K562 (cell line): Measurements from ENCODE around the gene DIP2B. TPM values are rescaled to one million over a fixed set of nuclear protein-coding genes. Genes with fewer than 3 reads are reported as not detected.

Source experiments
- CBX3 ChIP-seq, 2 experiments: IDR thresholded peaks; 1 replicate in 1 of 2; 2 replicates in 1 of 2; pipeline ENCODE4 v1.6.1; 2012; ENCODE audit warnings: inconsistent platforms in 2 of 2, low read length in 2 of 2, borderline replicate concordance in 1 of 2, control low read depth in 1 of 2
- E2F5 ChIP-seq: sonication (generic); formaldehyde crosslinking; IDR thresholded peaks from 2 replicates; pipeline ENCODE4 v1.8.0; 2022; ENCODE audit warnings: mild to moderate bottlenecking, missing genetic modification reagents
- EGR1 ChIP-seq: fragments of 450-650 bp; conservative IDR thresholded peaks from 2 replicates; pipeline ENCODE4 v1.6.1; 2017; ENCODE audit warnings: mild to moderate bottlenecking
- GTF2B ChIP-seq: IDR thresholded peaks from 2 replicates; pipeline ENCODE4 v1.6.1; 2011; ENCODE audit not compliant: insufficient read length; ENCODE audit errors: extremely low read depth
- MNT ChIP-seq, 2 experiments: fragments of 450-650 bp; conservative IDR thresholded peaks; 2 replicates each; pipeline ENCODE4 v1.6.1; 2017; ENCODE audit warnings: mild to moderate bottlenecking in 2 of 2, moderate library complexity in 2 of 2
- PHF21A ChIP-seq: fragments of 450-650 bp; IDR thresholded peaks from 2 replicates; pipeline ENCODE4 v1.6.1; 2017; ENCODE audit warnings: low read depth, borderline replicate concordance
- PYGO2 ChIP-seq: fragments of 450-650 bp; IDR thresholded peaks from 2 replicates; pipeline ENCODE4 v1.6.1; 2016; ENCODE audit warnings: mild to moderate bottlenecking, missing genetic modification characterization, moderate library complexity, missing compliant biosample characterization
- RNF2 ChIP-seq: sonication (generic); IDR thresholded peaks from 2 replicates; pipeline ENCODE4 v1.6.1; 2016
- SNIP1 ChIP-seq: fragments of 450-650 bp; IDR thresholded peaks from 2 replicates; pipeline ENCODE4 v1.7.1; 2017; ENCODE audit warnings: low read depth, mild to moderate bottlenecking
- SUPT5H ChIP-seq: fragments of 450-650 bp; IDR thresholded peaks from 2 replicates; pipeline ENCODE4 v1.6.1; 2016
- TAF1 ChIP-seq: IDR thresholded peaks from 2 replicates; pipeline ENCODE4 v1.6.1; 2011; ENCODE audit warnings: mild to moderate bottlenecking, low read length, moderate library complexity; ENCODE audit not compliant: insufficient read depth, control insufficient read depth, severe bottlenecking; ENCODE audit errors: extremely low read depth
- TCF3 ChIP-seq: sonication (generic); formaldehyde crosslinking; IDR thresholded peaks from 2 replicates; pipeline ENCODE4 v1.4.0; 2020; ENCODE audit warnings: mild to moderate bottlenecking, missing genetic modification reagents
- U2AF1 ChIP-seq: fragments of 200-400 bp; formaldehyde crosslinking; optimal IDR thresholded peaks from 2 replicates; pipeline ENCODE3; 2017; ENCODE audit warnings: mild to moderate bottlenecking, low read depth, low read length, moderate library complexity
- ZNF277 ChIP-seq: fragments of 250-450 bp; sonication (Bioruptor Pico); IDR thresholded peaks from 2 replicates; pipeline ENCODE4 v1.8.0; 2022; ENCODE audit warnings: inconsistent platforms, mild to moderate bottlenecking, moderate library complexity, borderline replicate concordance
- ZNF696 ChIP-seq: fragments of 250-450 bp; sonication (Bioruptor Pico); conservative IDR thresholded peaks from 2 replicates; pipeline ENCODE4 v1.4.0; 2020; ENCODE audit warnings: mild to moderate bottlenecking, moderate library complexity
- polyA plus RNA-seq, 8 experiments: library from polyadenylated mRNA; depleted of rRNA in 4 of 8; stranded (reverse) in 5 of 8; unstranded in 3 of 8; fragments of >200 nt; fragmentation: Nextera tagmentation in 2 of 8; fragmentation: Illumina TruSeq in 1 of 8; extraction: Ambion mirVana in 2 of 8; extraction: Trizol in 1 of 8; gene quantifications; 2 replicates each; pipeline versions ENCODE4 v1.2.1 to v1.2.3, GENCODE V29; 2011 to 2014; ENCODE audit warnings: inconsistent platforms in 1 of 8, missing spikeins in 1 of 8
- total RNA-seq, 7 experiments: library from RNA; depleted of rRNA in 6 of 7; stranded (reverse); fragments of >200 nt in 6 of 7; fragmentation: Illumina TruSeq in 2 of 7; extraction: Trizol in 2 of 7; gene quantifications; 2 replicates each; pipeline versions ENCODE4 v1.2.1 to v1.2.3, GENCODE V29; 2011 to 2021; ENCODE audit warnings: low replicate concordance in 1 of 7
- TF ChIP-seq, protein P1 (sequence below), 2 experiments: IDR thresholded peaks; 2 replicates each; pipeline ENCODE4 v1.6.1; 2012; ENCODE audit warnings: improper control_type of control experiment in 2 of 2, low read depth in 2 of 2, low read length in 2 of 2, borderline replicate concordance in 1 of 2
- TF ChIP-seq, protein P2 (sequence below): sonication (generic); formaldehyde crosslinking; IDR thresholded peaks from 2 replicates; pipeline ENCODE4 v1.9.0; 2022; ENCODE audit warnings: mild to moderate bottlenecking, missing genetic modification reagents
- TF ChIP-seq, protein P3 (sequence below), 2 experiments: fragments of 450-650 bp; IDR thresholded peaks; 2 replicates each; pipeline ENCODE4 v1.6.1; 2016

The DIP2B gene
- total and polyA plus RNA-seq, 9 of the 15 experiments (the other 6 are each of a cell fraction or from before 2014, with no cell fraction given): 4.6 to 26.1 (median 18.8) TPM

GRCh38 chr12:50589650-50590435 is 85.1 kb downstream of the DIP2B start (continued):
- TF ChIP-seq, protein P1, sequence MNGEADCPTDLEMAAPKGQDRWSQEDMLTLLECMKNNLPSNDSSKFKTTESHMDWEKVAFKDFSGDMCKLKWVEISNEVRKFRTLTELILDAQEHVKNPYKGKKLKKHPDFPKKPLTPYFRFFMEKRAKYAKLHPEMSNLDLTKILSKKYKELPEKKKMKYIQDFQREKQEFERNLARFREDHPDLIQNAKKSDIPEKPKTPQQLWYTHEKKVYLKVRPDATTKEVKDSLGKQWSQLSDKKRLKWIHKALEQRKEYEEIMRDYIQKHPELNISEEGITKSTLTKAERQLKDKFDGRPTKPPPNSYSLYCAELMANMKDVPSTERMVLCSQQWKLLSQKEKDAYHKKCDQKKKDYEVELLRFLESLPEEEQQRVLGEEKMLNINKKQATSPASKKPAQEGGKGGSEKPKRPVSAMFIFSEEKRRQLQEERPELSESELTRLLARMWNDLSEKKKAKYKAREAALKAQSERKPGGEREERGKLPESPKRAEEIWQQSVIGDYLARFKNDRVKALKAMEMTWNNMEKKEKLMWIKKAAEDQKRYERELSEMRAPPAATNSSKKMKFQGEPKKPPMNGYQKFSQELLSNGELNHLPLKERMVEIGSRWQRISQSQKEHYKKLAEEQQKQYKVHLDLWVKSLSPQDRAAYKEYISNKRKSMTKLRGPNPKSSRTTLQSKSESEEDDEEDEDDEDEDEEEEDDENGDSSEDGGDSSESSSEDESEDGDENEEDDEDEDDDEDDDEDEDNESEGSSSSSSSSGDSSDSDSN (IDR thresholded peaks at IDR 0.05; ENCODE audit: borderline replicate concordance in 1 of 2, low read depth in 2 of 2, low read length in 2 of 2): no peak
- TF ChIP-seq PHF21A (no peak), PYGO2 (tag) (peak; percentile 23; the same call in 1 of the 2 replicates), SNIP1 (no peak), SUPT5H (peak; percentile 25; the same call in 1 of the 2 replicates), ZNF277 (CRISPR knock-in tag) (no peak), EGR1 (peak; percentile 58), ZNF696 (CRISPR knock-in tag) (no peak), CBX3 (IDR thresholded peaks at IDR 0.05; ENCODE audit: borderline replicate concordance in 1 of 2, low read length in 2 of 2) (no peak), TCF3 (CRISPR knock-in tag) (peak; percentile 72), U2AF1 (no peak), TAF1 (peak; percentile 25), MNT (conservative IDR thresholded peaks at IDR 0.05) (peak in 1 of 2 experiments; percentile 35; a peak in 1 of 4 replicates), RNF2 (peak; percentile 83), GTF2B (no peak), E2F5 (CRISPR knock-in tag) (no peak)
- TF ChIP-seq, protein P2, sequence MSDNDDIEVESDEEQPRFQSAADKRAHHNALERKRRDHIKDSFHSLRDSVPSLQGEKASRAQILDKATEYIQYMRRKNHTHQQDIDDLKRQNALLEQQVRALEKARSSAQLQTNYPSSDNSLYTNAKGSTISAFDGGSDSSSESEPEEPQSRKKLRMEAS (CRISPR knock-in tag): no peak
- TF ChIP-seq, protein P3, sequence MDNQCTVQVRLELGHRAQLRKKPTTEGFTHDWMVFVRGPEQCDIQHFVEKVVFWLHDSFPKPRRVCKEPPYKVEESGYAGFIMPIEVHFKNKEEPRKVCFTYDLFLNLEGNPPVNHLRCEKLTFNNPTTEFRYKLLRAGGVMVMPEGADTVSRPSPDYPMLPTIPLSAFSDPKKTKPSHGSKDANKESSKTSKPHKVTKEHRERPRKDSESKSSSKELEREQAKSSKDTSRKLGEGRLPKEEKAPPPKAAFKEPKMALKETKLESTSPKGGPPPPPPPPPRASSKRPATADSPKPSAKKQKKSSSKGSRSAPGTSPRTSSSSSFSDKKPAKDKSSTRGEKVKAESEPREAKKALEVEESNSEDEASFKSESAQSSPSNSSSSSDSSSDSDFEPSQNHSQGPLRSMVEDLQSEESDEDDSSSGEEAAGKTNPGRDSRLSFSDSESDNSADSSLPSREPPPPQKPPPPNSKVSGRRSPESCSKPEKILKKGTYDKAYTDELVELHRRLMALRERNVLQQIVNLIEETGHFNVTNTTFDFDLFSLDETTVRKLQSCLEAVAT (IDR thresholded peaks at IDR 0.05): 0 out of 4 replicates have a peak, but pooled peaks of 1 of the 2 experiments have one; percentile 20
